ENCODE measurements around the gene KLHL6. TPM values are rescaled to one million over a fixed set of nuclear protein-coding genes. Genes with fewer than 3 reads are reported as not detected.
A peak's percentile ranks its signal among the peaks of the same experiment; 100 is the strongest.

Gene KLHL6
- total and polyA plus RNA-seq, 3 experiments from 2014 or later, result 9.1 to 31.3 (median 31.0) TPM

GRCh38 chr3:183586477-183586876, 31.0 kb upstream of the KLHL6 start:
- no peaks in the 10 kb centered on the region for H3K36me3 Mint-ChIP-seq
- no peak overlapping the region for H3K27ac ChIP-seq (ENCODE audit: low read depth, low read length)
- no peak overlapping the region for H3K4me3 ChIP-seq (ENCODE audit: low read length)
- peaks cover 31% of the 10 kb centered on the region for H3K4me1 ChIP-seq (ENCODE audit: insufficient read depth, low read length)
- H3K9me3 Mint-ChIP-seq, result no peaks in the 10 kb centered on the region
- peak in 1 of 5 donors; percentile 22 for DNase-seq
- H3K4me3 Mint-ChIP-seq, result peak overlapping the region in 5 of 7 donors; percentile 1 to 39 (median 7)
- peak overlapping the region in 6 of 8 donors; percentile 8 to 68 (median 48) for H3K27ac Mint-ChIP-seq
- H3K4me1 Mint-ChIP-seq, result peaks cover 21 to 38% (median 24%) of the 10 kb centered on the region in 3 donors
- no peaks in the 10 kb centered on the region for H3K36me3 ChIP-seq (ENCODE audit: insufficient read depth, low read length)
- peaks cover 0 to 1% of the 10 kb centered on the region in 2 donors for H3K27me3 Mint-ChIP-seq
- no peaks in the 10 kb centered on the region for H3K9me3 ChIP-seq (ENCODE audit: low read length)
- ChIA-PET POLR2A (interaction anchor here (1.2 kb wide), 1 partner anchor 51 kb away, joined by 3 read pairs; no protein-coding TSS in a partner anchor), CTCF (no interaction called here)
- H3K27me3 ChIP-seq (ENCODE audit: insufficient read depth, low read length, poor library complexity, severe bottlenecking), result no peaks in the 10 kb centered on the region

DNA sequence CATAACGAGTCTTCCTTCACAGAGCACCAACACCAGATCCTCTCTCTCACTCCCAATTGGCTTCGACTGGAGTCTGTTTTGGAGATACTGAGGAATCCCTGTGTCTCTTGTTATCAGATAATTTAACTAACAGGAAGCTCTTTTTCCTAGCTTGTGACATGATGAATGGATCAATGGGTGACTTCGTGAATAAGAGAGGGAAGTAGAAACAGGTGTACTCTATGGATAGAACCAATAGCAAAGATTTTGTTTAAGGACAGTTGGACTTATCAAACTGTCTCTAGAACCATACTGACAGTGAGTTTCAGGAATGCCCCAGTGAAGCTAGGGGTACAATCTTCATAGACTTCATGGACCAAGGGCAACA, 29.4 kb upstream of the KLHL6 start:
- Histone ChIP-seq H3K27me3 (ENCODE audit: insufficient read depth, low read length, poor library complexity, severe bottlenecking) (no peaks in the 10 kb centered on the region), H3K4me3 (ENCODE audit: low read length) (no peak overlapping the region), H3K36me3 (ENCODE audit: insufficient read depth, low read length) (no peaks in the 10 kb centered on the region), H3K9me3 (ENCODE audit: low read length) (no peaks in the 10 kb centered on the region), H3K27ac (ENCODE audit: low read depth, low read length) (no peak overlapping the region), H3K4me1 (ENCODE audit: insufficient read depth, low read length) (peaks cover 30% of the 10 kb centered on the region)
- CTCF ChIA-PET, result interaction anchor here (0.8 kb wide), 1 partner anchor 25 kb away, joined by 3 read pairs; no protein-coding TSS in a partner anchor
- Mint-ChIP-seq H3K4me1 (peaks cover 21 to 38% (median 24%) of the 10 kb centered on the region in 3 donors), H3K27me3 (peaks cover 1 to 6% of the 10 kb centered on the region in 2 donors), H3K4me3 (no peak overlapping the region), H3K27ac (peak overlapping the region in 2 of 8 donors; percentile 23 to 59), H3K36me3 (no peaks in the 10 kb centered on the region), H3K9me3 (no peaks in the 10 kb centered on the region)
- no peak for DNase-seq
- POLR2A ChIA-PET, result no interaction called here

DNA sequence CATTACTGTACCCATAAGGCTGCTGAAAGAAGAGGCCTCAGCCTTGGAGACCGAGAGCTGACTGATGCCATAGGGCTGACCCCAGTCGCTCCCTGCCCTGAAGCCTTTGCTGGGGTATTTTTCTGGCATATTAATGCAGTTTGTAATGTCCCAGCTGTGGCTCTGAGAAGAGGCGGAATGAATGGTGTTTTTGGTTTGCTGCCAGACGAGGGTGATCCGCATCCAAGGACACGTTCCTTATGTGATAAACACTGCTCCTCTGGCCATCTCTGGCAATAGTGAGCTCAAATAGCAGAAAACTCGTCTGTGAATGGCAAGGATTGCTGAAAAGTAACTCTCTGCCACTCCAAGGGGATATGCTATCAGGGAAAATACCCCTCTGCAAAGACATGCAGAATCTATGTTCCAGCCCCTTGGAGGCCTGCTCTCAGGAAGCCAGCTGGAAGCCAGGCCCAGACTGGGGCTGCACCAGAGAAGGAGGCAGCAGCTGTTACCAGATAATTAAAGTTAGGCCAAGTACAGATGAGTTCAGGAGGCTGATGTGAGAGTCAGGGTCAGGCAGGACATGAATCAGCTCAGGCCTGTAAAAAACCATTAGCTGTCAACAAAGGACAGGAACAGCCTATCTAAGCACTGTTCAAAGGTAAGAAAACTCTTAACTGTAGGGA, 28.9 kb upstream of the KLHL6 start:
- POLR2A ChIA-PET, result no interaction called here

DNA sequence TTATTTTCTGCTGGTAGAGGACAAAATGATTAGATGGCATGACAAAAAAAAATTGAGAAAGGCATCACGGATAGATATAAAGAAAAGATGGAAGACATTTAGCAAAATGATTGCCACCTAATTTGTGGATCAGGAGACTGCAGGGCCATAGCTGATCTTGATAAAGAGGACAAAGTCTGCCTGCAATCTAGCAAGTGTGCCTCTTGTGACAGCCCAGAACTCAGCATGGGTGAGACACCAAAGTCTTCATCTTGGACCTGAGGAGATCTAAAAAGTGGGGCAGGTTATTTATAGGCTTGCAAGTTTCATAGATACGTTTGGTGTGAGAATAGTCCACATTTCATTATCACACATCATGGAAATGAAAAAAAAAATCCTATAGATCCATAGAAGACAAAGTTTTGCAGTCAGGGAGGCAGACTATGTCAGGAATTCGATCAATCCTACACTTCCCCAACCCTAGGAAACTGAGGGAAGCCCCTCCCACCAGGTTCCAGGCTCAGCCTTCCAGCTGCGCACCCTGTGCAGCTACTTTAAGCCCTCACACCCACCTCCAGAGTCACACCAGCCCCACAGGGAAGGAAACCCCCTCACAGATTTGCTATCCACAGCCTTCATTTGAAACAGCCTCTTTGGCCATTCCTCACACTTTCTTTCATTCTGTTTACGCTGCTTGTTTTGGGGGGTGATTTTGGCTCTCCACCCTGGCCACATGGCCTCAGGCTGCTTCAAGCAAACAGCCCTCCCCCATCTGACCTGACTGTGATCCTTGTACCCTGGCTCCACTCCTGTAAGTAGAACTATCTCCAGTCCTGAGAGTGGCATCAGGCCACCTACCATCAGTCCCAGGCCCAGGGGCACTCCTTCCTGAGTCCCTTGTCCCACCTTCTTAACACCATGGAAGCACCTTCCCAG, 28.1 kb upstream of the KLHL6 start:
- Mint-ChIP-seq H3K36me3 (no peaks in the 10 kb centered on the region), H3K27ac (peak overlapping the region in 3 of 8 donors; percentile 44 to 89 (median 80)), H3K9me3 (no peaks in the 10 kb centered on the region), H3K27me3 (peaks cover 1 to 6% of the 10 kb centered on the region in 2 donors), H3K4me3 (peak overlapping the region in 1 of 7 donors; percentile 6), H3K4me1 (peaks cover 21 to 47% (median 27%) of the 10 kb centered on the region in 3 donors)
- Histone ChIP-seq H3K36me3 (ENCODE audit: insufficient read depth, low read length) (no peaks in the 10 kb centered on the region), H3K4me3 (ENCODE audit: low read length) (no peak overlapping the region), H3K9me3 (ENCODE audit: low read length) (no peaks in the 10 kb centered on the region), H3K27me3 (ENCODE audit: insufficient read depth, low read length, poor library complexity, severe bottlenecking) (no peaks in the 10 kb centered on the region), H3K27ac (ENCODE audit: low read depth, low read length) (no peak overlapping the region), H3K4me1 (ENCODE audit: insufficient read depth, low read length) (peaks cover 26% of the 10 kb centered on the region)
- CTCF ChIA-PET, result no interaction called here
- DNase-seq, result no peak
- POLR2A ChIA-PET, result no interaction called here

More for the DNA sequence above, 28.9 kb upstream of the KLHL6 start:
- H3K9me3 ChIP-seq (ENCODE audit: low read length), result no peaks in the 10 kb centered on the region
- H3K36me3 Mint-ChIP-seq, result no peaks in the 10 kb centered on the region
- H3K27ac Mint-ChIP-seq, result peak overlapping the region in 2 of 8 donors; percentile 23 to 80
- H3K4me1 ChIP-seq (ENCODE audit: insufficient read depth, low read length), result peaks cover 30% of the 10 kb centered on the region
- CTCF ChIA-PET, result interaction anchor here (0.8 kb wide), 1 partner anchor 24 kb away, joined by 3 read pairs; no protein-coding TSS in a partner anchor
- H3K9me3 Mint-ChIP-seq, result no peaks in the 10 kb centered on the region
- H3K36me3 ChIP-seq (ENCODE audit: insufficient read depth, low read length), result no peaks in the 10 kb centered on the region
- DNase-seq, result no peak
- H3K27me3 Mint-ChIP-seq, result peaks cover 1 to 6% of the 10 kb centered on the region in 2 donors
- no peak overlapping the region for H3K4me3 Mint-ChIP-seq
- H3K4me1 Mint-ChIP-seq, result peaks cover 21 to 39% (median 24%) of the 10 kb centered on the region in 3 donors
- no peak overlapping the region for H3K4me3 ChIP-seq (ENCODE audit: low read length)
- H3K27ac ChIP-seq (ENCODE audit: low read depth, low read length), result no peak overlapping the region
- H3K27me3 ChIP-seq (ENCODE audit: insufficient read depth, low read length, poor library complexity, severe bottlenecking), result no peaks in the 10 kb centered on the region

DNA sequence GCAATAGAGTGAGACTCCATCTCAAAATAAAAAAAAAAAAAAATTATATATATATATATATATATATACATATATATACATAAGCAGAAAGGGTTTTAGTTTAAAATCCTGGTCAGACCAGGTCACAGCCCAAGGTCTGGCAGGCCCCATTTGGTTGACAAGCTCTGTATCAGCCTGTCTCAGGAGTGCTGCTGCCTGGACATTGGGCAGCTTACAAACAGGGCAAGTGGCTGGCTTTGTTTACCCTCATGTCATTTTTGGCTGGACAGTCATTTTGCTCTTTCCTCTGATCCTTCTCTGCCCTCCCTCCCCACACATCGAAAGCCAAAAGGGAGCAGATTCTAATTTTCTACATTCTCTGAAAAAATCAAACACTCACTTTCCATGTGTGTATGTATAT, 26.7 kb upstream of the KLHL6 start:
- Histone ChIP-seq H3K27ac (ENCODE audit: low read depth, low read length) (no peak overlapping the region), H3K4me1 (ENCODE audit: insufficient read depth, low read length) (peaks cover 11% of the 10 kb centered on the region), H3K27me3 (ENCODE audit: insufficient read depth, low read length, poor library complexity, severe bottlenecking) (no peaks in the 10 kb centered on the region), H3K9me3 (ENCODE audit: low read length) (no peaks in the 10 kb centered on the region), H3K36me3 (ENCODE audit: insufficient read depth, low read length) (no peaks in the 10 kb centered on the region), H3K4me3 (ENCODE audit: low read length) (no peak overlapping the region)
- peaks cover 2 to 6% of the 10 kb centered on the region in 2 donors for H3K27me3 Mint-ChIP-seq
- ChIA-PET CTCF (no interaction called here), POLR2A (no interaction called here)
- peak overlapping the region in 1 of 7 donors; percentile 20 for H3K4me3 Mint-ChIP-seq
- H3K27ac Mint-ChIP-seq, result no peak overlapping the region
- H3K36me3 Mint-ChIP-seq, result no peaks in the 10 kb centered on the region
- H3K4me1 Mint-ChIP-seq, result peaks cover 22 to 43% (median 25%) of the 10 kb centered on the region in 3 donors
- DNase-seq, result no peak
- no peaks in the 10 kb centered on the region for H3K9me3 Mint-ChIP-seq

- Mint-ChIP-seq H3K27ac (no peak overlapping the region), H3K36me3 (no peaks in the 10 kb centered on the region), H3K9me3 (no peaks in the 10 kb centered on the region), H3K27me3 (peaks cover 4 to 6% of the 10 kb centered on the region in 2 donors), H3K4me1 (peaks cover 18 to 37% (median 20%) of the 10 kb centered on the region in 3 donors), H3K4me3 (no peak overlapping the region)
- POLR2A ChIA-PET, result no interaction called here
- no peak for DNase-seq
- Histone ChIP-seq H3K9me3 (ENCODE audit: low read length) (no peaks in the 10 kb centered on the region), H3K4me1 (ENCODE audit: insufficient read depth, low read length) (peaks cover 6% of the 10 kb centered on the region), H3K4me3 (ENCODE audit: low read length) (no peak overlapping the region), H3K36me3 (ENCODE audit: insufficient read depth, low read length) (no peaks in the 10 kb centered on the region), H3K27ac (ENCODE audit: low read depth, low read length) (no peak overlapping the region), H3K27me3 (ENCODE audit: insufficient read depth, low read length, poor library complexity, severe bottlenecking) (no peaks in the 10 kb centered on the region)
- CTCF ChIA-PET, result no interaction called here
Observed at GRCh38 chr3:183581496-183582155, 26.1 kb upstream of the KLHL6 start.

GRCh38 chr3:183579967-183580900, 24.7 kb upstream of the KLHL6 start:
- ChIA-PET POLR2A (no interaction called here), CTCF (interaction anchor here (1.0 to 1.6 kb wide), 2 partner anchors 9 to 13 kb away, joined by 3 read pairs; no protein-coding TSS in a partner anchor)
- Histone ChIP-seq H3K4me3 (ENCODE audit: low read length) (no peak overlapping the region), H3K27ac (ENCODE audit: low read depth, low read length) (no peak overlapping the region), H3K4me1 (ENCODE audit: insufficient read depth, low read length) (no peaks in the 10 kb centered on the region), H3K27me3 (ENCODE audit: insufficient read depth, low read length, poor library complexity, severe bottlenecking) (no peaks in the 10 kb centered on the region), H3K36me3 (ENCODE audit: insufficient read depth, low read length) (no peaks in the 10 kb centered on the region), H3K9me3 (ENCODE audit: low read length) (no peaks in the 10 kb centered on the region)
- no peak for DNase-seq
- Mint-ChIP-seq H3K27me3 (peaks cover 4 to 6% of the 10 kb centered on the region in 2 donors), H3K4me1 (peaks cover 9 to 29% (median 10%) of the 10 kb centered on the region in 3 donors), H3K27ac (no peak overlapping the region), H3K9me3 (no peaks in the 10 kb centered on the region), H3K4me3 (no peak overlapping the region), H3K36me3 (no peaks in the 10 kb centered on the region)

Measured in CD8-positive, alpha-beta memory T cell (primary cell).